ENCODE data around the gene METRN.

Gene METRN

GRCh38 chr16:714558-715476, at the start of gene METRN:
Gene METRN (plus strand): TSS chr16:715118. CDS start chr16:715290, 172 bp downstream.
- DNase-seq = peak; percentile 96

GRCh38 chr16:666572-666971, 48.3 kb upstream of the METRN start:
- DNase-seq = no peak

- DNase-seq = no peak
These were observed 47.7 kb upstream of the METRN start for GRCh38 chr16:667113-667779.

GRCh38 chr16:667780-668518, 47.0 kb upstream of the METRN start, which contains the start of gene RHOT2:
Gene RHOT2 (plus strand): TSS chr16:668132. CDS start chr16:668200, 68 bp downstream.
- DNase-seq = peak; percentile 98

- no peak for DNase-seq
These were observed 46.3 kb upstream of the METRN start for GRCh38 chr16:668519-669171.

GRCh38 chr16:669666-670065, 45.3 kb upstream of the METRN start:
- DNase-seq = no peak

GRCh38 chr16:670485-671352, 44.2 kb upstream of the METRN start:
- no peak for DNase-seq

- no peak for DNase-seq
These were observed 43.4 kb upstream of the METRN start for GRCh38 chr16:671353-672131.

GRCh38 chr16:672371-672770, 42.5 kb upstream of the METRN start:
- DNase-seq = no peak

GRCh38 chr16:672851-673250, 42.1 kb upstream of the METRN start:
- DNase-seq = no peak

- DNase-seq = no peak
These were observed 41.4 kb upstream of the METRN start for GRCh38 chr16:673399-673991.

- no peak for DNase-seq
These were observed 40.6 kb upstream of the METRN start for GRCh38 chr16:674214-674881.

- no peak for DNase-seq
These were observed 39.7 kb upstream of the METRN start, which contains the start of gene RHBDL1 for GRCh38 chr16:674968-675883. Gene RHBDL1 (plus strand): TSS chr16:675671. CDS start chr16:675791, 120 bp downstream.

GRCh38 chr16:675884-676564, 38.9 kb upstream of the METRN start:
- no peak for DNase-seq

- no peak for DNase-seq
These were observed 38.4 kb upstream of the METRN start for GRCh38 chr16:676565-676902.

GRCh38 chr16:676913-677312, 38.0 kb upstream of the METRN start:
- no peak for DNase-seq

- no peak for DNase-seq
These were observed 37.4 kb upstream of the METRN start for GRCh38 chr16:677316-678190.
